Endometrial microvascular endothelial cells (primary cell): ENCODE results near the gene CD247. TPM values are rescaled to one million over a fixed set of nuclear protein-coding genes. Genes with fewer than 3 reads are reported as not detected.

Source experiments
- in situ Hi-C: cut with HindIII; loops from 2 replicates; pipeline ENCODE4 v1.10.0; 2017; ENCODE audit warnings: low sequenced_read_pairs, low pct_unique_long_range_greater_than_20kb; ENCODE audit errors: inconsistent ontology term
- total RNA-seq: library from RNA; depleted of rRNA; stranded (reverse); fragments of >200 nt; gene quantifications from one replicate; pipeline ENCODE4 v1.2.3, GENCODE V29; 2015; ENCODE audit errors: inconsistent ontology term

CD247 gene
- total RNA-seq, 1 donor from 2014 or later = not detected

GRCh38 chr1:167543199-167543990, 25.1 kb upstream of the CD247 start:
- in situ Hi-C loops = no loop called here

GRCh38 chr1:167542109-167543032, 24.0 kb upstream of the CD247 start:
- in situ Hi-C loops = no loop called here

- in situ Hi-C loops = no loop called here
Measured at GRCh38 chr1:167541610-167542009, 23.3 kb upstream of the CD247 start.

- in situ Hi-C loops = no loop called here
Measured at GRCh38 chr1:167541003-167541402, 22.7 kb upstream of the CD247 start.

- in situ Hi-C loops = no loop called here
Measured at GRCh38 chr1:167538657-167539056, 20.3 kb upstream of the CD247 start.

GRCh38 chr1:167533851-167534300, 15.5 kb upstream of the CD247 start:
- in situ Hi-C loops = no loop called here

GRCh38 chr1:167532964-167533824, 14.9 kb upstream of the CD247 start:
- in situ Hi-C loops = no loop called here

GRCh38 chr1:167532375-167532774, 14.0 kb upstream of the CD247 start:
- in situ Hi-C loops = no loop called here

- in situ Hi-C loops = no loop called here
Measured at GRCh38 chr1:167529829-167530474, 11.6 kb upstream of the CD247 start.

GRCh38 chr1:167528057-167528728, 9.9 kb upstream of the CD247 start:
- in situ Hi-C loops = no loop called here

- in situ Hi-C loops = no loop called here
Measured at GRCh38 chr1:167526667-167527383, 8.5 kb upstream of the CD247 start.

GRCh38 chr1:167524651-167525050, 6.3 kb upstream of the CD247 start:
- in situ Hi-C loops = no loop called here

- in situ Hi-C loops = no loop called here
Measured at GRCh38 chr1:167522246-167522645, 3.9 kb upstream of the CD247 start.

GRCh38 chr1:167520711-167521206, 2.4 kb upstream of the CD247 start:
- in situ Hi-C loops = no loop called here

GRCh38 chr1:167517535-167518330, 596 bp downstream of the CD247 start:
- in situ Hi-C loops = no loop called here
